Astrocyte (in vitro differentiated cells and primary cell): ENCODE data around the gene INPP5K.

Experiments
- EZH2 ChIP-seq: IDR thresholded peaks from 2 replicates; pipeline ENCODE4 v1.6.1; 2012; ENCODE audit warnings: mild to moderate bottlenecking, low read length, inconsistent platforms; ENCODE audit not compliant: insufficient read depth
- TF ChIP-seq, protein P1 (sequence below): IDR thresholded peaks from 2 replicates; pipeline ENCODE4 v1.5.1; 2011; ENCODE audit warnings: low read depth, mild to moderate bottlenecking, inconsistent platforms, low read length, moderate library complexity; ENCODE audit not compliant: insufficient read depth

DNA sequence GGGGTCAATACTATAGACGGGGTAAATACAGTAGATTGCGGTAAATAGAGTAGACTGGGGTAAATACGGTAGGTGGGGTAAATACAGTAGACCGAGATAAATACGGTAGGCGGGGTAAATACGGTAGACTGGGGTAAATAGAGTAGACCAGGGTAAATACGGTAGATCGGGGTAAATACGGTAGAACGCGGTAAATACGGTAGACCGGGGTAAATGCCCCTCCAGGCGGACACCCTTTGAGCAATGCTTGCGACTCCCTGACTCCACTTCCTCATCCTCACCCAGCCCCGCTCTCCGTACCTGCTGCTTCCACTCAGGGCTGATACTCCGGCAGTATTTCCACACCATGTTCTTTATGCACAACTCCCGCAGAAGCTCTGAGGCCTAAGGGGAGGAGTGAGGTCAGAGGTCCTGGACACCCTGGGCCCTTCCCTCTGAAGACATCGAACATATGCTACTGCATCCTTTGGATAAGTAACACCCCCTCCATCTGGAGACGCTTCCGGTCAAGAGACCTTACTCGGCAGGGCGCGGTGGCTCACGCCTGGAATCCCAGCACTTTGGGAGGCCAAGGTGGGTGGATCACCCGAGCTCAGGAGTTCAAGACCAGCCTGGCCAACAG, 47.1 kb downstream of the INPP5K start:
- TF ChIP-seq, protein P1, sequence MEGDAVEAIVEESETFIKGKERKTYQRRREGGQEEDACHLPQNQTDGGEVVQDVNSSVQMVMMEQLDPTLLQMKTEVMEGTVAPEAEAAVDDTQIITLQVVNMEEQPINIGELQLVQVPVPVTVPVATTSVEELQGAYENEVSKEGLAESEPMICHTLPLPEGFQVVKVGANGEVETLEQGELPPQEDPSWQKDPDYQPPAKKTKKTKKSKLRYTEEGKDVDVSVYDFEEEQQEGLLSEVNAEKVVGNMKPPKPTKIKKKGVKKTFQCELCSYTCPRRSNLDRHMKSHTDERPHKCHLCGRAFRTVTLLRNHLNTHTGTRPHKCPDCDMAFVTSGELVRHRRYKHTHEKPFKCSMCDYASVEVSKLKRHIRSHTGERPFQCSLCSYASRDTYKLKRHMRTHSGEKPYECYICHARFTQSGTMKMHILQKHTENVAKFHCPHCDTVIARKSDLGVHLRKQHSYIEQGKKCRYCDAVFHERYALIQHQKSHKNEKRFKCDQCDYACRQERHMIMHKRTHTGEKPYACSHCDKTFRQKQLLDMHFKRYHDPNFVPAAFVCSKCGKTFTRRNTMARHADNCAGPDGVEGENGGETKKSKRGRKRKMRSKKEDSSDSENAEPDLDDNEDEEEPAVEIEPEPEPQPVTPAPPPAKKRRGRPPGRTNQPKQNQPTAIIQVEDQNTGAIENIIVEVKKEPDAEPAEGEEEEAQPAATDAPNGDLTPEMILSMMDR: no peak
- TF ChIP-seq EZH2: no peak
